BE2C (cell line): ENCODE data around the gene HSPB3.
"Not testable (repeated sequence)": the region's sequence is repeated elsewhere in the genome, so short reads cannot be mapped to it uniquely, and the experiment has no call there.

Experiments used
- DNase-seq: peaks from one replicate; pipeline ENCODE4 v3.0.0-alpha.2; 2020
- H3K27me3 ChIP-seq: fragments of 250-450 bp; sonication (Bioruptor Pico); 2 replicates; pipeline ENCODE4 v1.5.1; 2020; ENCODE audit warnings: mild to moderate bottlenecking
- H3K36me3 ChIP-seq: fragments of 250-450 bp; sonication (Bioruptor Pico); 2 replicates; pipeline ENCODE4 v1.5.1; 2020; ENCODE audit warnings: mild to moderate bottlenecking
- H3K4me1 ChIP-seq: fragments of 250-450 bp; sonication (Bioruptor Pico); 2 replicates; pipeline ENCODE4 v1.5.1; 2020
- H3K4me3 ChIP-seq: 2 replicates; pipeline ENCODE4 v1.5.1; 2011; ENCODE audit warnings: low read depth, low read length
- H3K9me3 ChIP-seq: fragments of 250-450 bp; sonication (Bioruptor Pico); 2 replicates; pipeline ENCODE4 v1.5.1; 2020
- TF ChIP-seq, protein P1 (sequence below): IDR thresholded peaks from 2 replicates; pipeline ENCODE4 v1.5.1; 2012; ENCODE audit warnings: mild to moderate bottlenecking, low read depth, low read length

HSPB3 gene

DNA sequence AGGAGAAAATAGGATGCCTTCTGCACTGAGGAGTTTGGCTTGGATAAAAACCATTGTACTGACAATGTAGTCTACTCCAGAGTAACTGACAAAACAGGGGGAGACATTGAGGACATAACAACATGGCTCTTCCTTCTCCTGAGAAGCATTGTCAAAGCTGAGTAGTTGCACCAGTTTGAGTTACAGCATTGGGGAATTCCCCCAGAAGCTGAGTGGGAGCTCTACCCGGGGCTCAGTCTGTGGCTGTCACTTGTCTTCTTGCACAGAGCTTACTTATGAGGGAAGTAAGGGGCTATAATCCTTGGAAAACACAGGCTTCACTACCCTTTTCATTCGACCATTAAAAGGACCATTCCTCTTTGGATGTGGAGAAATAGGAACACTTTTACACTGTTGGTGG, 21.2 kb downstream of the HSPB3 start:
- Histone ChIP-seq H3K4me3 (no peak overlapping the region), H3K9me3 (no peaks in the 10 kb centered on the region), H3K36me3 (no peaks in the 10 kb centered on the region), H3K4me1 (no peaks in the 10 kb centered on the region), H3K27me3 (no peaks in the 10 kb centered on the region)
- no peak for DNase-seq
- TF ChIP-seq, protein P1, sequence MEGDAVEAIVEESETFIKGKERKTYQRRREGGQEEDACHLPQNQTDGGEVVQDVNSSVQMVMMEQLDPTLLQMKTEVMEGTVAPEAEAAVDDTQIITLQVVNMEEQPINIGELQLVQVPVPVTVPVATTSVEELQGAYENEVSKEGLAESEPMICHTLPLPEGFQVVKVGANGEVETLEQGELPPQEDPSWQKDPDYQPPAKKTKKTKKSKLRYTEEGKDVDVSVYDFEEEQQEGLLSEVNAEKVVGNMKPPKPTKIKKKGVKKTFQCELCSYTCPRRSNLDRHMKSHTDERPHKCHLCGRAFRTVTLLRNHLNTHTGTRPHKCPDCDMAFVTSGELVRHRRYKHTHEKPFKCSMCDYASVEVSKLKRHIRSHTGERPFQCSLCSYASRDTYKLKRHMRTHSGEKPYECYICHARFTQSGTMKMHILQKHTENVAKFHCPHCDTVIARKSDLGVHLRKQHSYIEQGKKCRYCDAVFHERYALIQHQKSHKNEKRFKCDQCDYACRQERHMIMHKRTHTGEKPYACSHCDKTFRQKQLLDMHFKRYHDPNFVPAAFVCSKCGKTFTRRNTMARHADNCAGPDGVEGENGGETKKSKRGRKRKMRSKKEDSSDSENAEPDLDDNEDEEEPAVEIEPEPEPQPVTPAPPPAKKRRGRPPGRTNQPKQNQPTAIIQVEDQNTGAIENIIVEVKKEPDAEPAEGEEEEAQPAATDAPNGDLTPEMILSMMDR, result no peak

DNA sequence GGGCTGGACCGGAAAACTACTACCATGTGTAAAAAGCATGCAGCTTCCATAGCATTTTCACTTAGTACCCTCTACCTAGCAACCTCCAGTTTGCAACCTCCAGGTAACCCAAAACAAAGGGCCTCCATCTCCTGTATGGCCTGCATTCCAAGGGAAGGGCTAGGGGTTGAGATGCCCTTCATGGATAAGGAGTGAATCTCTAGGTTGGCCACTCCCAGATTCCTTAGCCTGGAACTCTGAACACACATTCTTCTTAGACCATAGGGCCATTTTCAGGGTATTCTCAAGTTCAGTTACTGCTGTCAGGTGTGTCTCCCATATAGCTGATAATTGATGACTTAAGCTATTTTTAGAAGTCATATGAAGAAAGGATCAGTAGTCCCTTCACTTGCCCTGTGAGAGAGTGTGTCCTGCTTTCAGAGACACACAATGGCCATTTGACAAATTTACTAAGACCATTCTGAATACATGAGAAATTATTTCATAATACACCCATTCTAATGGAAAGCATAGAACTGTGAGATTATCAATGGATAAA, 22.5 kb downstream of the HSPB3 start:
- no peaks in the 10 kb centered on the region for H3K9me3 ChIP-seq
- TF ChIP-seq, protein P1, result no peak
- no peaks in the 10 kb centered on the region for H3K27me3 ChIP-seq
- no peaks in the 10 kb centered on the region for H3K4me1 ChIP-seq
- no peaks in the 10 kb centered on the region for H3K36me3 ChIP-seq
- DNase-seq, result no peak
- no peak overlapping the region for H3K4me3 ChIP-seq

DNA sequence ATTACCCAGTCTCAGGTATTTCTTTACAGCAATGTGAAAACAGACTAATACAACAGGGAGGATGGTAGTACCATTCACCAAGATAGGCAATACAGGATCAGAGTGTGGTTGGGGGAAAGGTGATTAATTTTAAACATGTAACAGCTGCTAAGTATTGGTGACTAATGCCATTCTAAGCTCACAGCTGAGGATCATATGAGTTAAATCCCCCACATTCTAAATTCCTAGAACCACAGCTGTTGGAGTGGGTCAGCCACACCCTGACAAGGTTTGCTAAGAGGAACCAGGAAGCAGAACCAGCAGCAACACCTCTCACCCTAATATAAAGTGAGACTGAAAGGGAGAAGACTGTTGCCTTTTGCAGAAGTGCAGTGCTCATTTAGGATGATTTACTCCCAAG, 24.8 kb downstream of the HSPB3 start:
- Histone ChIP-seq H3K36me3 (no peaks in the 10 kb centered on the region), H3K9me3 (no peaks in the 10 kb centered on the region), H3K4me1 (no peaks in the 10 kb centered on the region), H3K4me3 (no peak overlapping the region), H3K27me3 (no peaks in the 10 kb centered on the region; the same call in 1 of the 2 replicates)
- TF ChIP-seq, protein P1, result no peak
- DNase-seq, result no peak

DNA sequence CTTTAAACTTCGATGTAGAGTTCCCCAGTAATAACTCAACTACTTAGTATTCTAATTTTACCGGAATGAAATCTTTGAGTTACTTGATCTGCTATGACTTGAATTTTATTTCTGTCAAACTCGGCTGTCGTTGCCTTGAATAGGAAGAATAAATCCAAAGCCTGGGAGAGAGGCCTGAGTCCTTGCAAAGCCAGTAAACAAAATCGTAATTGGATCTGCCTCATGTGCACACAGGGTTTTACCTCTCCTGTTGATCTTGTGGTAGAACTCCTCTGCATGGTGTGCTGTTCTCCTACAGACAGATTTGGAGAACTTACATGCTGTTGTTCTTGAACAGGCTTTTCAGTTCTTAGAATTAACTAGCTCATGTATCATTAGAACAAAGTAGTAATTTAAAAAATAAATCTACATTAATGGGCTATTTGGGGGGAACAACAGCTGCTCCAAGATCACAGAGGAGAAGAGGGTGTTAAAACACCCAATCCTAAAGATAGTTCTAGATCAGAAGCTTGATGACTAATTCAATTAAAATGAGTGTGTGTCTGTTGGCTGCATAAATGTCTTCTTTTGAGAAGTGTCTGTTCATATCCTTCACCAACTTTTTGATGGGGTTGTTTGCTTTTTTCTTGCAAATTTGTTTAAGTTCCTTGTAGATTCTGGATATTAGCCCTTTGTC, 28.9 kb downstream of the HSPB3 start:
- H3K36me3 ChIP-seq, result no peaks in the 10 kb centered on the region
- H3K27me3 ChIP-seq, result no peaks in the 10 kb centered on the region; the same call in 1 of the 2 replicates
- H3K4me3 ChIP-seq, result no peak overlapping the region
- no peaks in the 10 kb centered on the region for H3K9me3 ChIP-seq
- H3K4me1 ChIP-seq, result no peaks in the 10 kb centered on the region
- no peak for DNase-seq
- TF ChIP-seq, protein P1, result no peak

DNA sequence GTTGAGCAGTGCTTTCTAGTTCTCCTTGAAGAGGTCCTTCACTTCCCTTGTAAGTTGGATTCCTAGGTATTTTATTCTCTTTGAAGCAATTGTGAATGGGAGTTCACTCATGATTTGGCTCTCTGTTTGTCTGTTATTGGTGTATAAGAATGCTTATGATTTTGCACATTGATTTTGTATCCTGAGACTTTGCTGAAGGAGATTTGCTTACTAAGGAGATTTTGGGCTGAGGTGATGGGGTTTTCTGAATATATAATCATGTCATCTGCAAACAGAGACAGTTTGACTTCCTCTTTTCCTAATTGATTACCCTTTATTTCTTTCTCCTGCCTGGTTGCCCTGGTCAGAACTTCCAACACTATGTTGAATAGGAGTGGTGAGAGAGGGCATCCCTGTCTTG, 30.2 kb downstream of the HSPB3 start:
- H3K4me3 ChIP-seq, H3K36me3 ChIP-seq, DNase-seq, H3K27me3 ChIP-seq, H3K4me1 ChIP-seq, H3K9me3 ChIP-seq: not testable (repeated sequence)

DNA sequence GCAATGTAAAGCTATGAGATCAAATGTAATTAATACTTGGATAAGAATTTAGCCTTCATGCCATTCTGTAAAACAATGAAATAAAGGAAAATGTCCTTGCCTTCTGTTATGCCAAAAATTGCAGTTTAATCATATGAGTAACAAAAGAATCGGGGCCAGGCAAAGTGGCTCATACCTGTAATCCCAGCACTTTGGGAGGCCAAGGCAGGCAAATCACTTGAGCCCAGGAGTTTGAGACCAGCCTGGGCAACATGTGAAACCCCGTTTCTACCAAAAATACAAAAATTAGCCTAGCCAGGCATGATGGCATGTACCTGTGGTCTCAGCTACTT, 34.1 kb downstream of the HSPB3 start:
- H3K4me1 ChIP-seq, H3K4me3 ChIP-seq, H3K9me3 ChIP-seq, H3K27me3 ChIP-seq, DNase-seq, H3K36me3 ChIP-seq: not testable (repeated sequence)

DNA sequence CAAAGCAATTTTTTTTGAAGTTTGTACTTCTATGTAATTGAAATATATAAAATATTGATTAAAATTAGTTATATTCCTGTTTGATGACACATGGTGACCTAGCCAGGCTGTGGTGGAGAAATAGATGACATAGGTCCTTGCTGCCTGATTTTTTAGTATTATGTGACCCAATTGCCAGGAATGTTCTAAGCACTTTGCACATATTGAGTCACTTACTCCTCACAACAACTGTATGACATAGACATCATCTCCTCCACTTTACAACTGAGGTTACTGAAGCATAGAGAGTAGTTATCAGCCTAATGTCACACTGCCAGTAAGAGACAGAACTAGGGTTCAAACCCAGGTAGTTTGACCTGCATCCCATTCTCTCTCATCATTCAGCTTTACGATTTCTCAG, 35.8 kb downstream of the HSPB3 start:
- no peaks in the 10 kb centered on the region for H3K36me3 ChIP-seq
- no peak overlapping the region for H3K4me3 ChIP-seq
- TF ChIP-seq, protein P1, result no peak
- no peaks in the 10 kb centered on the region for H3K4me1 ChIP-seq
- H3K27me3 ChIP-seq, result no peaks in the 10 kb centered on the region
- DNase-seq, result no peak
- H3K9me3 ChIP-seq, result no peaks in the 10 kb centered on the region
